Mucosa of stomach (tissue), 1 donor: Measurements from ENCODE around the gene TBL1XR1.

Source experiments
- H3K27me3 ChIP-seq: one replicate; pipeline ENCODE4 v1.7.0; 2013; ENCODE audit warnings: mild to moderate bottlenecking, low read length; ENCODE audit not compliant: control insufficient read depth, insufficient read depth
- H3K36me3 ChIP-seq: one replicate; pipeline ENCODE4 v1.7.0; 2013; ENCODE audit warnings: low read length; ENCODE audit not compliant: control insufficient read depth, insufficient read depth
- H3K4me1 ChIP-seq: one replicate; pipeline ENCODE4 v1.7.0; 2013; ENCODE audit warnings: mild to moderate bottlenecking, low read length; ENCODE audit not compliant: control insufficient read depth, insufficient read depth
- H3K4me3 ChIP-seq: one replicate; pipeline ENCODE4 v1.7.0; 2013; ENCODE audit warnings: low read length
- H3K9ac ChIP-seq: one replicate; pipeline ENCODE4 v1.7.0; 2013; ENCODE audit warnings: mild to moderate bottlenecking, low read length, moderate library complexity
- H3K9me3 ChIP-seq: one replicate; pipeline ENCODE4 v1.7.0; 2013; ENCODE audit warnings: mild to moderate bottlenecking, low read length, moderate library complexity; ENCODE audit not compliant: control insufficient read depth
- donor health status: Pancreatic carcinoma.

TBL1XR1 gene

DNA sequence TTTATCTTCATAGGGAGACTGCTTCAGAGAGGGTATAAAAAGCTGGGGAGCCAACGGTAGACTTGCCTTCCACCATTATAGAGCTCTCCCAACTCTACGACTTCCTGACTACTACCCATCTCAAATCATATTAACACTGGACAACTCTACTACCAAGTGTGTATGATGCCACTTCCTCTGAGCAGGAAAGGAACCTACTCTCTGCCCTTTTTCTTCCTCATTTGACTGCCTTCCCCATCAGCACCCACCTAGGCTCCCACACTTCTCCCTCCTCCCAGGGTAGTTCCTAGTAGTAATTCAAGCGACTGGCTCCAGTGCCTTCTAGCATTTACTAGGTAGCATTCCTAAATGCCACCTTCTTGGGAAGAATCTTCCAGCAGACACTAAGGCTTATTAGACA is 24.5 kb upstream of the TBL1XR1 start:
- no peaks in the 10 kb centered on the region for H3K4me1 ChIP-seq
- no peak overlapping the region for H3K4me3 ChIP-seq
- no peaks in the 10 kb centered on the region for H3K36me3 ChIP-seq
- H3K9me3 ChIP-seq: no peaks in the 10 kb centered on the region
- no peaks in the 10 kb centered on the region for H3K27me3 ChIP-seq
- no peak overlapping the region for H3K9ac ChIP-seq

DNA sequence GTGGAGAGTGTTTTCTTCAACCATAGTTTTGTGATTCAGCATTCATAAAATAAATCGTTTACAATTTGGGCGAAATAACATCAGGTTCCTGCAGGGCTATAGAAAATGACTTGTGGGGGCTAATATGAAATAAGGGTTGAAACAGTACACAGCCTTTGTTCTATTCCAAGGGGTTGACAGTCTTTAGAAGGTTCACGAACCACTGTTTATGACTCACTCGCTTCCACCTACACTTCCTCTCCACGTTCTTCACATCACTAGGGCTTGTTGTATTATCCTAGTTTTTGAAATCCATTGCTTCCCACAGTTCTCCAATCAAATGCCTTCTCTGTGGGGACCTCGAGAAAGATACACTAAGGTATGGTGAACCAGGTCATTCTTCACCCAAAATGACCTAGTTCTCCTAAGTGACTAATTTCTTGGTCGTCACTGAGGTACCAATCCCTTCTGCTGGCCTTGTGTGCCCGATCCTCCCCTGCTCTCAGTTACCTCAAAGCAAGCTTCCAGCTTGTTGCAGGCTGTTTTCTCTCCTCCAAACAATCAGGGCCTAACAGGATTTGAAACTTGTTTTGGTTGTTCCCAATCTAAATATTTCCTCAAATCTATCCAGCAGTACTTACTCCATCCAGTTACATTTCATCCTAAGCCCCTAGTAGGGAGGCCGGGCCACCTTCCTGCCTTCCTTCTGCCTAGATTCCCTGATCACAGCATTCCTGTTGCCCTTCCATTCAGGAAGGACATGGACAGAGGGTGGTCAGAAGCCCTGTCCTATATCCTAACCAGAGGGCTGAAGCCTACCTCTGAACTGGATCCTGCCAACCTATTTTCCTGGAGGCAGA is 23.1 kb upstream of the TBL1XR1 start:
- Histone ChIP-seq H3K4me1 (no peaks in the 10 kb centered on the region), H3K36me3 (no peaks in the 10 kb centered on the region), H3K9ac (no peak overlapping the region), H3K27me3 (no peaks in the 10 kb centered on the region), H3K4me3 (no peak overlapping the region), H3K9me3 (no peaks in the 10 kb centered on the region)

DNA sequence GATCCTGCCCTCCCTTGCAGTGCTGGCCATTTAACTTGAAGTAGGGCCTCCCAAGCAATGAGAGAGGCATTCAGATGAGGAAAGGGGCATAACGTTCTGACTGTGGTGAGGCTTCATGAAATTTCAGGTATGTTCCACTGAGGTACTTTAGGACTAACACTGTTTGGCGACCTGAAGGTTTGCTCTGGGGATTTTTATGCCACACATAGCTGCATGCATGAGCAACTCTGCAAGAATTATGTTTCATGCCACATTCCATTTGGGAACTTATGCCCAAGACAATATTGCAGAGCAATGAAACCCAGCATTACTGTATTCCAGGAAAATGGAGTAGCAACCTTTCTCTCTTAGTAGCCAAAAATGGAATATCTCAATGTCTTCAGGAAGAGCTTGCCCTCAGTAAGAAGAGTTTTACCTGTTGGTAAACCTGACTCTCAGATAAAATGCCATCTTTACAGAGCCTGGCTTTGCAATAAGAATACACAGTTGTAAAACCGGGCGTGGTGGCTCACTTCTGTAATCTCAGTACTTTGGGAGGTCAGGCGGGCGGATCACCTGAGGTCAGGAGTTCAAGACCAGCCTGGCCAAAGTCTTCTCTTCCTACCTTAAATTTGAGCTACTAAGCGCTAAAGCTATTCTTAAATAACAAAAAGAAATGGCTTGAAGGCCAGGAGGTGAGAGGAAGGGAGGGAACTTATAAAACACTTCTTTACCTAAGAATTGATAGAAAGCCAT is 16.7 kb upstream of the TBL1XR1 start:
- Histone ChIP-seq H3K9me3 (no peaks in the 10 kb centered on the region), H3K4me1 (peaks cover 44% of the 10 kb centered on the region), H3K36me3 (no peaks in the 10 kb centered on the region), H3K4me3 (no peak overlapping the region), H3K27me3 (no peaks in the 10 kb centered on the region), H3K9ac (no peak overlapping the region)

DNA sequence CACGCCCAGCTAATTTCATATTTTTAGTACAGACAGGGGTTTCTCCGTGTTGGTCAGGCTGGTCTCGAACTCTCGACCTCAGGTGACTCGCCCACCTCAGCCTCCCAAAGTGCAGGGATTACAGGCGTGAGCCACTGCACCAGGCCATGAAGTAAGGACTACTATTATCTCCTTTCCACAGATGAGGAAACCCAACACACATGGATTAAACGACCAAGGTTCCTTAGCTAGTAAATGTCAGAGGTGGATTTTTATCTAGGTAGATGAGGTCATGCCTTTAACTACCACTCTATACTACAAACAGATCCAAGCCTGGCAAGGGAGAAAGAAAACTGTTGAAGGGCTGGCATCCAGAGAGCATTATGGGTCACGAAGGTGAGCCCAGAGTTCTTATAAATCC is 15.5 kb upstream of the TBL1XR1 start:
- Histone ChIP-seq H3K4me1 (peaks cover 53% of the 10 kb centered on the region), H3K36me3 (no peaks in the 10 kb centered on the region), H3K9me3 (no peaks in the 10 kb centered on the region), H3K4me3 (no peak overlapping the region), H3K9ac (no peak overlapping the region), H3K27me3 (no peaks in the 10 kb centered on the region)

DNA sequence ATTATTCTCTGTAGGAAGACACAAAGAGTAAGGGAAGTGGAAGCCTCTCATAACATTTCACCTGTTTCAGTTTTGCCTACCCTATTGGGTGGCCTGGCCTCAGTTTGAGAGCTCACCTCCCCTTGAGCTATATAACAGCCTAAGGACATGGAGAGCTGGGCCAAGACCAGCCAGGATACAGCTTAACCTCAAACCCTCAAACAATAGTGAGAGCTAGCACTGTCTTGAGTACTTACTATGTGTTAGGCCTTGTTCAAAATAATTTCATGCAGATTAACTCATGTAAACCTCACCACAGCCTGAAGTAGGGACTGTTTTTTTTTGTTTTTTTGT is 15.0 kb upstream of the TBL1XR1 start:
- peaks cover 53% of the 10 kb centered on the region for H3K4me1 ChIP-seq
- no peak overlapping the region for H3K4me3 ChIP-seq
- no peaks in the 10 kb centered on the region for H3K36me3 ChIP-seq
- H3K9ac ChIP-seq: peak overlapping the region; percentile 16
- no peaks in the 10 kb centered on the region for H3K27me3 ChIP-seq
- no peaks in the 10 kb centered on the region for H3K9me3 ChIP-seq

DNA sequence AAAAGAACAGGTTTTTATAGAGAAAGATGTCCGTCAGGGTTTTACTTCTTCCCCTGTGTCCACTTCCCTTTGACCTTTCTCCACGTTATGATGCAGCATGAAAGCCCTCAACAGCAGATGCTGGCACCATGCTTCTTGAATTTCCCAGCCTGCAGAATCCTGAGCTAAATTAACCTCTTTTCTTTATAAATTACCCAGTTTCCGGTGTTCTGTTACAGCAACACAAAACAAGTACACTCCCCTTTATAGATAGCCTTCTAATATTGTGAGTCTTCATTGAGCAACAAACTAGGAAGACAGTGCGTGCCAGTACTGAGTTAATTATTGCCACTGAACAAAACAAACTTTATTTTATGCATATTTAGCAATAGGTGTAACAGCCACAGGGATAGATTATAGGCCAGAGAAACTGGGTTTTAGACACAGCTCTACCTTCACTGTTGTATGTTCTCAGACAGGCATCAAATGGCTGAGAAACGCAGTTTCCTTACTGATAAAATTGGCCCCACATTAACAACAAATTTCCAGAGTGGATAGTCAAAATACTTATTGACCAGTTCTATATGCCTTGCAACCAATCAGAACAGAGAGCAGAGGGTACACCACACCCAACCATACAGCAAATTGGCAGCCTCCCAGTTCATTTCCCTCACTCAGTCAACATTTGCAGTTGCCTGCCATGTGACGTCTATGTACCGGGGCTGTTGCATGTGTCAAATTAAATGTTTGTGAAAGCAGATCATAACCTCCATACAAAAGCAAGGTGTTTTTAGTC is 14.4 kb upstream of the TBL1XR1 start:
- H3K9ac ChIP-seq: peak overlapping the region; percentile 58
- peak overlapping the region; percentile 12 for H3K4me3 ChIP-seq
- no peaks in the 10 kb centered on the region for H3K27me3 ChIP-seq

DNA sequence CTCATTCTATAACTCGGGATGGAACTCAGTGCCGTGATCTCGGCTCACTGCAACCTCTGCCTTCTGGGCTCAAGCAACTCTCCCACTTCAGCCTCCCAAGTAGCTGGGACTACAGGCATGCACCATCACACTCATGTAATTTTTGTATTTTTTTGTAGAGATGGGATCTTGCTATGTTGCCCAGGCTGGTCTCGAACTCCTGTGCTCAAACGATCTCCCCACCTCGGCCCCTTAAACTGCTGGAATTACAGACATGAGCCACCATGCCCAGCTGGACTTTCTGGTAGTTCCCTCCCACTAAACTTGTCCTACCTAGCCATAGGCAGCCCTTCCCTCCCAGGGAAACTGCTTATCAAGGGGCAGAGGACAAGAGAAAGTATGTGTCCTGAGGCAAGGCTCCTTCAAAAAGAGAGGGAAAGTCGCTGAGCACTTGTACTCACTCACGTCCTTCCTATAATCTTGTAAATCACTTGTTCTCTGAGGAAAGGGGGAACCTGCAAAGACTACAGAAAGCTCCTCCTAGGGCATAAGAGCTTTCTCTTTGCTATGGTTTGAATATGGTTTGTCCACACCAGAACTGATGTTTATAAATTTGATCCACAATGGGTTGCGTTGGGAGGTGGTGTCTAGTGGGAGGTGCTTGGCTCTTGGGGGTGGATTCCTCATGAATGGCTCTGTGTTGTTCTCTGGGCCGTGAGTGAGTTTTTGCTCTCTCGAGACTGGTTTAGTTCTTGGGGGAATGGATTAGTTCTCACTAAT is 13.6 kb upstream of the TBL1XR1 start:
- no peaks in the 10 kb centered on the region for H3K36me3 ChIP-seq
- peak overlapping the region; percentile 58 for H3K9ac ChIP-seq
- H3K4me3 ChIP-seq: peak overlapping the region; percentile 12

More for the DNA sequence above, 14.4 kb upstream of the TBL1XR1 start:
- Histone ChIP-seq H3K4me1 (peaks cover 53% of the 10 kb centered on the region), H3K9me3 (no peaks in the 10 kb centered on the region), H3K36me3 (no peaks in the 10 kb centered on the region)

DNA sequence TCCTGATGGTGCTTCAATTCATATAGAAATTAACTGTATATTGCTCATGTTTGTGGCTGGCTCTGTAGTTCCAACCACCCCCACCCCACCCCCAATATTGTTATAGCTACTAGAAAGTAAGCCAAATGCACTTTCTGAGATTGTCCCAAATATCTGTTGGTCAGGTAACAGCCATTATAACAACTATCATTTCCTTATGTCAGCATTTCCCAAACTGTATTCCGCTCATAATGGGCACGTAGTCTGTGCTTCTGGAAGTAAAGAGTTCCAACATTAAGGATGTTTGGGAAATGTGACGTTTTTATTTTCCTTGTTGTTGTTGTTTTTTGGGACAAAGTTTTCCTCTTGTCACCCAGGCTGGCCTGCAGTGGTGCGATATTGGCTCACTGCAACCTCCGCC is 12.2 kb upstream of the TBL1XR1 start:
- Histone ChIP-seq H3K4me1 (peaks cover 51% of the 10 kb centered on the region), H3K27me3 (no peaks in the 10 kb centered on the region), H3K9me3 (no peaks in the 10 kb centered on the region), H3K9ac (no peak overlapping the region), H3K36me3 (no peaks in the 10 kb centered on the region), H3K4me3 (no peak overlapping the region)

More for the DNA sequence above, 13.6 kb upstream of the TBL1XR1 start:
- Histone ChIP-seq H3K27me3 (no peaks in the 10 kb centered on the region), H3K4me1 (peaks cover 53% of the 10 kb centered on the region), H3K9me3 (no peaks in the 10 kb centered on the region)

DNA sequence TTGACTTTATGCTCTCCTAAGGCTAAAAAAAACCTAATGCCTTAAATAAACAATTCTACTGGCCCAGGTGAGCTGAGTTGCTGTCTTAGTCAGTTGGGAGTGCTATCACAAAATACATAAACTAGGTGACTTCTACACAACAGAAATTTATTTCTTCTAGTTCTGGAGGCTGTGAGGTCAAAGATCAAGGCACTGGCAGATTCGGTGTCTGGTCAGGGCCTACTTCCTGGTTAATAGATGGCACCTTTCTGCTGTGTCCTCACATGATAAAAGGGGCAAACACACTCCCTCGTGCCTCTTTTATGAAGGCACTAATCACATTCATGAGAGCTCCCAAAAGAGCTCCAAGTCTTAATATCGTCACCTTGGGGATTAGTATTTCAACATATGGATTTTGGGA is 11.5 kb upstream of the TBL1XR1 start:
- Histone ChIP-seq H3K9ac (no peak overlapping the region), H3K9me3 (no peaks in the 10 kb centered on the region), H3K27me3 (no peaks in the 10 kb centered on the region), H3K4me3 (no peak overlapping the region), H3K4me1 (peaks cover 44% of the 10 kb centered on the region), H3K36me3 (no peaks in the 10 kb centered on the region)

DNA sequence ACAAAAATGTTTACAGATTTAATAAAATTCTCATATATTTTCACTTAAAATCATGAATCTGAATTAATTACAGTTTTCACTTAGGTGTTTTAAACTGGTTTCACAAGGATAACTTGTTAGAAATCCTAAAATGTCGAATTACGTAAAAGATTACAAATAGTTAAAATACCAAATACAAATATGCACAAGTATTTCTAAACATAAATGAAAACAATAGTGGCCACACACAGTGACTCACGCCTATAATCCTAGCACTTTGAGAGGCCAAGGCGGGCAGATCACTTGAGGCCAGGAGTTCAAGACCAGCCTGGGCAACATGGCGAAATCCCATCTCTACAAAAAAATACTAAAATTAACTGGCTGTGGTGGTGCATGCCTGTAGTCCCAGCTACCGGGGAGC is 10.9 kb upstream of the TBL1XR1 start:
- Histone ChIP-seq H3K36me3 (no peaks in the 10 kb centered on the region), H3K9me3 (no peaks in the 10 kb centered on the region)

DNA sequence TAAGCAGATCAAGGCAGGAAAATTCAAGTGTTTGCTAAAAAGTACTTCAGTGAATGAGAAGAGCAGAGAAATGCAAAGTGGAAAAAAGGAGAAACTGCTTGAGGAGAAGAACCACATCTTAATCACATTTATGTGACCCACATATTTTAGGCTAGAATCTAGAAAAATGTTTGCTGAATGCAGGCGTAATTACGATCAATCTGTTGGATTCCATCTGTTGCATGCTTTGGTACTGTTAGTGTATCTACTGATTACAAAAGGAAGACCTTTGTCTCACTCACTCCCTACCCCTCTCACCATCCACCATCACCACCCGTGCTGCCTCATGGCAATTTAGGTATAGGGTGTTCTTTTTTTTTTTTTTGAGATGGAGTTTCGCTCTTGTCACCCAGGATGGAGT is 9.7 kb upstream of the TBL1XR1 start:
- Histone ChIP-seq H3K4me1 (peaks cover 28% of the 10 kb centered on the region), H3K9ac (no peak overlapping the region), H3K4me3 (no peak overlapping the region), H3K9me3 (no peaks in the 10 kb centered on the region), H3K27me3 (no peaks in the 10 kb centered on the region), H3K36me3 (no peaks in the 10 kb centered on the region)

More for the DNA sequence above, 10.9 kb upstream of the TBL1XR1 start:
- H3K4me3 ChIP-seq: no peak overlapping the region
- H3K27me3 ChIP-seq: no peaks in the 10 kb centered on the region
- H3K4me1 ChIP-seq: peaks cover 40% of the 10 kb centered on the region
- H3K9ac ChIP-seq: no peak overlapping the region
